Activated CD4-positive, alpha-beta memory T cell treated with anti-CD3 and anti-CD28 coated beads, Interleukin-2, amount 10 ng/mL, durations not matched to agents 7 days and 5 days (primary cell): ENCODE results near the gene SCAMP4. TPM values are rescaled to one million over a fixed set of nuclear protein-coding genes. Genes with fewer than 3 reads are reported as not detected.

ENCODE experiments used
- CTCF ChIA-PET: fragments of 350-600 bp; sonication (Branson Sonifier 250); formaldehyde crosslinking; loops from one replicate; lab custom pipeline; 2021; ENCODE audit warnings: antibody characterized with exemption, inconsistent platforms; lab: Charles Lee
- POLR2A ChIA-PET: fragments of 350-600 bp; sonication (Branson Sonifier 250); formaldehyde crosslinking; loops from one replicate; lab custom pipeline; 2021; ENCODE audit warnings: antibody characterized with exemption; lab: Charles Lee
- DNase-seq: peaks from one replicate; pipeline ENCODE4 v3.0.0-alpha.2; 2020
- H3K27ac Mint-ChIP-seq: one replicate; pipeline ENCODE4 v1.8.0; 2021; ENCODE audit warnings: mild to moderate bottlenecking, mixed read lengths
- H3K27me3 Mint-ChIP-seq: one replicate; pipeline ENCODE4 v1.8.0; 2021; ENCODE audit warnings: mixed read lengths
- H3K36me3 Mint-ChIP-seq: one replicate; pipeline ENCODE4 v1.8.0; 2021; ENCODE audit warnings: low read depth, mixed read lengths
- H3K4me1 Mint-ChIP-seq: one replicate; pipeline ENCODE4 v1.8.0; 2021; ENCODE audit warnings: mixed read lengths
- H3K4me3 Mint-ChIP-seq: one replicate; pipeline ENCODE4 v1.8.0; 2021; ENCODE audit warnings: mild to moderate bottlenecking, mixed read lengths
- H3K9me3 Mint-ChIP-seq: one replicate; pipeline ENCODE4 v1.8.0; 2021; ENCODE audit warnings: mixed read lengths
- total RNA-seq, 2 experiments: library from RNA; stranded (reverse); gene quantifications; one replicate each; pipeline ENCODE4 v1.2.3, GENCODE V29; 2021

The SCAMP4 gene
- total RNA-seq, 2 experiments from 2014 or later: 36.5 to 39.7 TPM

- no peak overlapping the region for H3K27ac Mint-ChIP-seq
- CTCF ChIA-PET: interaction anchor here (1.0 to 4.6 kb wide), 2 partner anchors 8 to 29 kb away, joined by 3 to 22 read pairs; no protein-coding TSS in a partner anchor
- no peak overlapping the region for H3K4me3 Mint-ChIP-seq
- no peaks in the 10 kb centered on the region for H3K27me3 Mint-ChIP-seq
- no peak for DNase-seq
- H3K36me3 Mint-ChIP-seq: no peaks in the 10 kb centered on the region
- POLR2A ChIA-PET: interaction anchor here (6.3 kb wide), 1 partner anchor 19 kb away, joined by 74 read pairs; no protein-coding TSS in a partner anchor
- H3K9me3 Mint-ChIP-seq: no peaks in the 10 kb centered on the region
- peaks cover 51% of the 10 kb centered on the region for H3K4me1 Mint-ChIP-seq
Observed at GRCh38 chr19:1893791-1894190, 11.4 kb upstream of the SCAMP4 start.

GRCh38 chr19:1896508-1896907, 8.7 kb upstream of the SCAMP4 start:
- Mint-ChIP-seq H3K36me3 (no peaks in the 10 kb centered on the region), H3K4me1 (peaks cover 50% of the 10 kb centered on the region), H3K9me3 (no peaks in the 10 kb centered on the region), H3K27ac (peak overlapping the region; percentile 100), H3K27me3 (no peaks in the 10 kb centered on the region), H3K4me3 (peak overlapping the region; percentile 86)
- ChIA-PET POLR2A (interaction anchor here (0.7 to 6.3 kb wide), 16 partner anchors 9 to 627 kb away, joined by 3 to 111 read pairs (median 9); partner anchors contain the start of genes ABHD17A, ADAT3, CIRBP and KLF16), CTCF (interaction anchor here (1.0 to 4.6 kb wide), 9 partner anchors 10 to 155 kb away, joined by 3 to 22 read pairs (median 7); no protein-coding TSS in a partner anchor)
- no peak for DNase-seq

- Mint-ChIP-seq H3K36me3 (peaks cover 5% of the 10 kb centered on the region), H3K9me3 (no peaks in the 10 kb centered on the region), H3K27me3 (no peaks in the 10 kb centered on the region), H3K27ac (no peak overlapping the region), H3K4me1 (peaks cover 45% of the 10 kb centered on the region), H3K4me3 (no peak overlapping the region)
- CTCF ChIA-PET: interaction anchor here (0.6 to 2.7 kb wide), 4 partner anchors 29 to 311 kb away, joined by 3 to 7 read pairs (median 4); no protein-coding TSS in a partner anchor
- POLR2A ChIA-PET: interaction anchor here (0.9 to 2.1 kb wide), 3 partner anchors 17 to 140 kb away, joined by 4 to 5 read pairs (median 4); partner anchors contain the start of gene ABHD17A
- DNase-seq: no peak
Observed at GRCh38 chr19:1901940-1902404, 3.2 kb upstream of the SCAMP4 start.

- Mint-ChIP-seq H3K9me3 (no peaks in the 10 kb centered on the region), H3K36me3 (peaks cover 5% of the 10 kb centered on the region), H3K27ac (peak overlapping the region; percentile 67), H3K27me3 (no peaks in the 10 kb centered on the region), H3K4me3 (peak overlapping the region; percentile 21), H3K4me1 (peaks cover 41% of the 10 kb centered on the region)
- POLR2A ChIA-PET: interaction anchor here (1.0 to 2.1 kb wide), 5 partner anchors 8 to 139 kb away, joined by 3 to 8 read pairs (median 5); partner anchors contain the start of gene ABHD17A
- CTCF ChIA-PET: interaction anchor here (0.6 to 2.7 kb wide), 5 partner anchors 8 to 42 kb away, joined by 3 to 7 read pairs (median 4); no protein-coding TSS in a partner anchor
- no peak for DNase-seq
Observed at GRCh38 chr19:1902923-1903322, 2.3 kb upstream of the SCAMP4 start.

- ChIA-PET CTCF (interaction anchor here (1.0 to 2.7 kb wide), 3 partner anchors 19 to 126 kb away, joined by 3 to 7 read pairs (median 5); no protein-coding TSS in a partner anchor), POLR2A (interaction anchor here (0.7 to 1.9 kb wide), 5 partner anchors 10 to 1252 kb away, joined by 3 to 7 read pairs (median 3); no protein-coding TSS in a partner anchor)
- H3K36me3 Mint-ChIP-seq: peaks cover 5% of the 10 kb centered on the region
- H3K27me3 Mint-ChIP-seq: no peaks in the 10 kb centered on the region
- DNase-seq: no peak
- H3K27ac Mint-ChIP-seq: peak overlapping the region; percentile 76
- peak overlapping the region; percentile 94 for H3K4me3 Mint-ChIP-seq
- H3K4me1 Mint-ChIP-seq: peaks cover 43% of the 10 kb centered on the region
- H3K9me3 Mint-ChIP-seq: no peaks in the 10 kb centered on the region
Observed at GRCh38 chr19:1904860-1905109, 414 bp upstream of the SCAMP4 start.

GRCh38 chr19:1905863-1906375, 720 bp downstream of the SCAMP4 start:
- CTCF ChIA-PET: interaction anchor here (1.1 to 1.5 kb wide), 3 partner anchors 9 to 41 kb away, joined by 3 to 6 read pairs (median 3); no protein-coding TSS in a partner anchor
- DNase-seq: no peak
- POLR2A ChIA-PET: interaction anchor here (0.7 to 1.9 kb wide), 8 partner anchors 9 to 49 kb away, joined by 3 to 9 read pairs (median 6); no protein-coding TSS in a partner anchor
- Mint-ChIP-seq H3K4me1 (peaks cover 50% of the 10 kb centered on the region), H3K27ac (peak overlapping the region; percentile 84), H3K9me3 (no peaks in the 10 kb centered on the region), H3K27me3 (no peaks in the 10 kb centered on the region), H3K4me3 (peak overlapping the region; percentile 94), H3K36me3 (peaks cover 10% of the 10 kb centered on the region)

- Mint-ChIP-seq H3K4me1 (peaks cover 51% of the 10 kb centered on the region), H3K27ac (no peak overlapping the region), H3K4me3 (peak overlapping the region; percentile 35), H3K9me3 (no peaks in the 10 kb centered on the region), H3K27me3 (no peaks in the 10 kb centered on the region), H3K36me3 (peaks cover 10% of the 10 kb centered on the region)
- DNase-seq: no peak
- ChIA-PET CTCF (no interaction called here), POLR2A (interaction anchor here (1.0 kb wide), 1 partner anchor 10 kb away, joined by 3 read pairs; no protein-coding TSS in a partner anchor)
Observed at GRCh38 chr19:1906985-1907562, 1.9 kb downstream of the SCAMP4 start.

GRCh38 chr19:1907563-1908363, 2.6 kb downstream of the SCAMP4 start:
- ChIA-PET POLR2A (interaction anchor here (1.0 to 1.3 kb wide), 2 partner anchors 10 to 13 kb away, joined by 3 read pairs; no protein-coding TSS in a partner anchor), CTCF (no interaction called here)
- no peak for DNase-seq
- peaks cover 10% of the 10 kb centered on the region for H3K36me3 Mint-ChIP-seq
- peaks cover 50% of the 10 kb centered on the region for H3K4me1 Mint-ChIP-seq
- H3K9me3 Mint-ChIP-seq: no peaks in the 10 kb centered on the region
- no peaks in the 10 kb centered on the region for H3K27me3 Mint-ChIP-seq
- H3K27ac Mint-ChIP-seq: no peak overlapping the region
- H3K4me3 Mint-ChIP-seq: no peak overlapping the region

- no peak for DNase-seq
- H3K36me3 Mint-ChIP-seq: peaks cover 13% of the 10 kb centered on the region
- ChIA-PET POLR2A (interaction anchor here (1.3 kb wide), 1 partner anchor 13 kb away, joined by 3 read pairs; no protein-coding TSS in a partner anchor), CTCF (no interaction called here)
- no peaks in the 10 kb centered on the region for H3K9me3 Mint-ChIP-seq
- H3K4me3 Mint-ChIP-seq: no peak overlapping the region
- no peak overlapping the region for H3K27ac Mint-ChIP-seq
- H3K27me3 Mint-ChIP-seq: no peaks in the 10 kb centered on the region
- H3K4me1 Mint-ChIP-seq: peaks cover 47% of the 10 kb centered on the region
Observed at GRCh38 chr19:1908364-1908678, 3.1 kb downstream of the SCAMP4 start.

- CTCF ChIA-PET: interaction anchor here (1.2 kb wide), 1 partner anchor 21 kb away, joined by 3 read pairs; no protein-coding TSS in a partner anchor
- Mint-ChIP-seq H3K9me3 (no peaks in the 10 kb centered on the region), H3K27ac (no peak overlapping the region), H3K27me3 (no peaks in the 10 kb centered on the region), H3K36me3 (peaks cover 17% of the 10 kb centered on the region), H3K4me3 (no peak overlapping the region), H3K4me1 (peaks cover 34% of the 10 kb centered on the region)
- POLR2A ChIA-PET: interaction anchor here (1.1 to 1.7 kb wide), 2 partner anchors 12 to 18 kb away, joined by 3 to 4 read pairs; no protein-coding TSS in a partner anchor
- no peak for DNase-seq
Observed at GRCh38 chr19:1909761-1910080, 4.5 kb downstream of the SCAMP4 start.

GRCh38 chr19:1910177-1910576, 5.0 kb downstream of the SCAMP4 start:
- Mint-ChIP-seq H3K27me3 (no peaks in the 10 kb centered on the region), H3K9me3 (no peaks in the 10 kb centered on the region), H3K36me3 (peaks cover 17% of the 10 kb centered on the region), H3K4me1 (peaks cover 32% of the 10 kb centered on the region), H3K27ac (peak overlapping the region; percentile 36), H3K4me3 (no peak overlapping the region)
- DNase-seq: no peak
- ChIA-PET CTCF (interaction anchor here (1.2 kb wide), 1 partner anchor 20 kb away, joined by 3 read pairs; no protein-coding TSS in a partner anchor), POLR2A (interaction anchor here (1.1 to 1.7 kb wide), 2 partner anchors 12 to 17 kb away, joined by 3 to 4 read pairs; no protein-coding TSS in a partner anchor)

GRCh38 chr19:1911098-1911497, 5.9 kb downstream of the SCAMP4 start:
- Mint-ChIP-seq H3K4me1 (peaks cover 27% of the 10 kb centered on the region), H3K4me3 (no peak overlapping the region), H3K9me3 (no peaks in the 10 kb centered on the region), H3K36me3 (peaks cover 11% of the 10 kb centered on the region), H3K27me3 (no peaks in the 10 kb centered on the region), H3K27ac (peak overlapping the region; percentile 69)
- ChIA-PET CTCF (no interaction called here), POLR2A (interaction anchor here (1.0 kb wide), 1 partner anchor 10 kb away, joined by 4 read pairs; no protein-coding TSS in a partner anchor)
- no peak for DNase-seq
